Measurements from ENCODE around the gene BAD. TPM values are rescaled to one million over a fixed set of nuclear protein-coding genes. Genes with fewer than 3 reads are reported as not detected.

BAD gene
- total RNA-seq, 1 donor from 2014 or later = 83.5 TPM

GRCh38 chr11:64298966-64299846, 14.7 kb upstream of the BAD start:
- DNase-seq (ENCODE audit: extremely low spot score in 2 of 2) = no peak
- Histone ChIP-seq H3K27me3 (no peaks in the 10 kb centered on the region), H3K4me1 (peaks cover 32% of the 10 kb centered on the region), H3K9me3 (no peaks in the 10 kb centered on the region), H3K4me3 (peak overlapping the region; percentile 24 to 42), H3K36me3 (no peaks in the 10 kb centered on the region), H3K27ac (peak overlapping the region; percentile 83)
- TF ChIP-seq POLR2AphosphoS5 (IDR thresholded peaks at IDR 0.05; ENCODE audit: insufficient read depth in 1 of 2, low read depth in 1 of 2) (no peak), POLR2A (IDR thresholded peaks at IDR 0.05) (peak in 1 of 2 donors; percentile 10)
- intact Hi-C loops (cut with DNase I) = loop anchor here (5.0 kb wide), 1 partner anchor 92 kb away; the partner anchor contains the start of gene FERMT3

- Histone ChIP-seq H3K4me3 (no peak overlapping the region), H3K27ac (no peak overlapping the region), H3K27me3 (no peaks in the 10 kb centered on the region), H3K9me3 (no peaks in the 10 kb centered on the region), H3K4me1 (peaks cover 25% of the 10 kb centered on the region), H3K36me3 (no peaks in the 10 kb centered on the region)
- intact Hi-C loops (cut with DNase I) = loop anchor here (5.0 kb wide), 1 partner anchor 91 kb away; the partner anchor contains the start of gene FERMT3
- TF ChIP-seq CTCF (IDR thresholded peaks at IDR 0.05) = no peak
- TF ChIP-seq POLR2AphosphoS5 (IDR thresholded peaks at IDR 0.05; ENCODE audit: insufficient read depth in 1 of 2, low read depth in 1 of 2) = no peak
- TF ChIP-seq POLR2A (IDR thresholded peaks at IDR 0.05) = no peak
- no peak for DNase-seq (ENCODE audit: extremely low spot score in 2 of 2)
Observed at GRCh38 chr11:64297699-64298358, 13.4 kb upstream of the BAD start.

GRCh38 chr11:64296830-64297698, 12.6 kb upstream of the BAD start:
- Histone ChIP-seq H3K4me1 (peaks cover 31% of the 10 kb centered on the region), H3K36me3 (no peaks in the 10 kb centered on the region), H3K4me3 (no peak overlapping the region), H3K27ac (no peak overlapping the region), H3K9me3 (no peaks in the 10 kb centered on the region), H3K27me3 (peaks cover 4% of the 10 kb centered on the region)
- no peak for TF ChIP-seq CTCF (IDR thresholded peaks at IDR 0.05)
- intact Hi-C loops (cut with DNase I) = loop anchor here (5.0 kb wide), 1 partner anchor 90 kb away; the partner anchor contains the start of gene FERMT3
- no peak for DNase-seq (ENCODE audit: extremely low spot score in 2 of 2)

- peaks cover 38% of the 10 kb centered on the region for H3K4me1 ChIP-seq
- no peak overlapping the region for H3K27ac ChIP-seq
- DNase-seq (ENCODE audit: extremely low spot score in 2 of 2) = no peak
- intact Hi-C loops (cut with DNase I) = loop anchor here (5.0 kb wide), 1 partner anchor 89 kb away; the partner anchor contains the start of gene FERMT3
- H3K9me3 ChIP-seq = no peaks in the 10 kb centered on the region
- no peaks in the 10 kb centered on the region for H3K36me3 ChIP-seq
- TF ChIP-seq POLR2A (IDR thresholded peaks at IDR 0.05) (no peak), POLR2AphosphoS5 (IDR thresholded peaks at IDR 0.05; ENCODE audit: insufficient read depth in 1 of 2, low read depth in 1 of 2) (no peak), CTCF (IDR thresholded peaks at IDR 0.05) (no peak)
- H3K4me3 ChIP-seq = no peak overlapping the region
- peaks cover 10% of the 10 kb centered on the region for H3K27me3 ChIP-seq
Observed at GRCh38 chr11:64296236-64296635, 11.8 kb upstream of the BAD start.

GRCh38 chr11:64295760-64296159, 11.3 kb upstream of the BAD start:
- no peak overlapping the region for H3K27ac ChIP-seq
- intact Hi-C loops (cut with DNase I) = loop anchor here (5.0 kb wide), 1 partner anchor 88 kb away; the partner anchor contains the start of gene FERMT3
- no peak for DNase-seq (ENCODE audit: extremely low spot score in 2 of 2)
- H3K36me3 ChIP-seq = no peaks in the 10 kb centered on the region
- H3K4me1 ChIP-seq = peaks cover 41% of the 10 kb centered on the region
- no peak overlapping the region for H3K4me3 ChIP-seq
- TF ChIP-seq POLR2A (IDR thresholded peaks at IDR 0.05) (no peak), POLR2AphosphoS5 (IDR thresholded peaks at IDR 0.05; ENCODE audit: insufficient read depth in 1 of 2, low read depth in 1 of 2) (no peak), CTCF (IDR thresholded peaks at IDR 0.05) (no peak)
- no peaks in the 10 kb centered on the region for H3K9me3 ChIP-seq
- H3K27me3 ChIP-seq = peaks cover 10% of the 10 kb centered on the region
